OCI-LY7 (cell line): ENCODE results near the gene UBE2N. TPM values are rescaled to one million over a fixed set of nuclear protein-coding genes. Genes with fewer than 3 reads are reported as not detected.

ENCODE experiments used
- BruUV-seq: library from RNA; stranded (reverse); fragments of 400-500 nt; replicated peaks from 2 replicates; lab custom pipeline; 2021; lab: Mats Ljungman, UMichigan
- CTCF ChIA-PET: fragments of 300-600 bp; sonication (Branson Sonifier 250); formaldehyde crosslinking; loops from one replicate; lab custom pipeline; 2022; ENCODE audit warnings: antibody characterized with exemption; ENCODE audit not compliant: unreplicated experiment; lab: Charles Lee
- POLR2A ChIA-PET: fragments of 300-600 bp; sonication (Branson Sonifier 250); formaldehyde crosslinking; loops from one replicate; lab custom pipeline; 2022; ENCODE audit warnings: antibody characterized with exemption; lab: Charles Lee
- DNase-seq: peaks from one replicate; pipeline ENCODE4 v3.0.0-alpha.2; 2015; ENCODE audit warnings: low spot score
- H2AFZ ChIP-seq: fragments of 200-600 bp; sonication (generic), shearing (Covaris generic); 2 replicates; pipeline ENCODE4 v1.6.1; 2014; ENCODE audit warnings: mild to moderate bottlenecking, antibody characterized with exemption, low read length, moderate library complexity
- H3K27ac ChIP-seq: fragments of 200-600 bp; sonication (generic); 2 replicates; pipeline ENCODE4 v1.5.1; 2014; ENCODE audit warnings: mixed run types, low read depth, mild to moderate bottlenecking, moderate library complexity, low read length, inconsistent platforms; ENCODE audit not compliant: poor library complexity, severe bottlenecking
- H3K36me3 ChIP-seq: fragments of 200-600 bp; sonication (generic); 2 replicates; pipeline ENCODE4 v1.6.1; 2014; ENCODE audit warnings: mild to moderate bottlenecking, antibody characterized with exemption, low read length, moderate library complexity, mixed read lengths; ENCODE audit not compliant: insufficient read depth
- H3K4me1 ChIP-seq: fragments of 200-600 bp; sonication (generic); 2 replicates; pipeline ENCODE4 v1.5.1; 2014; ENCODE audit warnings: mild to moderate bottlenecking, low read length; ENCODE audit not compliant: insufficient read depth, poor library complexity, severe bottlenecking
- H3K4me2 ChIP-seq: fragments of 200-600 bp; sonication (generic); 2 replicates; pipeline ENCODE4 v1.6.1; 2014; ENCODE audit warnings: mild to moderate bottlenecking, low read length
- H3K4me3 ChIP-seq: fragments of 200-600 bp; sonication (generic); 2 replicates; pipeline ENCODE4 v1.5.1; 2014; ENCODE audit warnings: mild to moderate bottlenecking, low read depth, low read length; ENCODE audit not compliant: poor library complexity, severe bottlenecking
- H3K79me2 ChIP-seq: fragments of 200-600 bp; sonication (generic); 2 replicates; pipeline ENCODE4 v1.6.1; 2016; ENCODE audit warnings: low read depth, mild to moderate bottlenecking, low read length, moderate library complexity, mixed read lengths; ENCODE audit not compliant: insufficient read depth
- H3K9me2 ChIP-seq: fragments of 200-600 bp; sonication (generic); 2 replicates; pipeline ENCODE4 v1.6.1; 2016; ENCODE audit warnings: mild to moderate bottlenecking, low read length, mixed read lengths; ENCODE audit not compliant: insufficient read depth
- H3K9me3 ChIP-seq: fragments of 200-600 bp; sonication (generic); 2 replicates; pipeline ENCODE4 v1.6.1; 2014; ENCODE audit warnings: mild to moderate bottlenecking, mixed run types, low read length, mixed read lengths
- H4K20me1 ChIP-seq: fragments of 200-600 bp; sonication (generic); 2 replicates; pipeline ENCODE4 v1.6.1; 2014; ENCODE audit warnings: mild to moderate bottlenecking, antibody characterized with exemption, low read length, moderate library complexity, mixed read lengths; ENCODE audit not compliant: insufficient read depth
- CTCF ChIP-seq: fragments of 200-600 bp; sonication (generic); conservative IDR thresholded peaks from 2 replicates; pipeline ENCODE4 v1.5.1; 2014; ENCODE audit warnings: mild to moderate bottlenecking, antibody characterized with exemption, low read length, moderate library complexity, mixed read lengths
- EZH2phosphoT487 ChIP-seq: fragments of 200-600 bp; sonication (generic); IDR thresholded peaks from 2 replicates; pipeline ENCODE4 v1.6.1; 2018; ENCODE audit warnings: low read depth, borderline replicate concordance, mild to moderate bottlenecking, mixed run types, antibody characterized with exemption, low read length, moderate library complexity, mixed read lengths
- intact Hi-C: fragments of 100-400 bp; cut with micrococcal nuclease; formaldehyde crosslinking; loops from one replicate; pipeline ENCODE4 v1.10.0; 2022; ENCODE audit not compliant: unreplicated experiment
- total RNA-seq, 2 experiments: library from RNA; depleted of rRNA in 1 of 2; stranded (reverse); fragments of >200 nt in 1 of 2; shearing (Covaris generic) in 1 of 2; gene quantifications; 2 replicates each; pipeline ENCODE4 v1.2.3, GENCODE V29; 2014 to 2022

Gene UBE2N
- total RNA-seq, 2 experiments from 2014 or later, result 153 to 214 TPM

GRCh38 chr12:93419388-93420034, 22.2 kb downstream of the UBE2N start:
- no TSS peak for BruUV-seq
- DNase-seq, result peak; percentile 70
- ChIA-PET POLR2A (interaction anchor here (0.5 to 2.8 kb wide), 10 partner anchors 9 to 742 kb away, joined by 3 to 15 read pairs (median 4); no protein-coding TSS in a partner anchor), CTCF (interaction anchor here (0.8 to 1.0 kb wide), 3 partner anchors 10 to 19 kb away, joined by 3 to 5 read pairs (median 3); no protein-coding TSS in a partner anchor)
- Histone ChIP-seq H3K9me3 (no peaks in the 10 kb centered on the region), H4K20me1 (peaks cover 84% of the 10 kb centered on the region), H3K79me2 (peaks cover 100% of the 10 kb centered on the region), H3K4me1 (peaks cover 85% of the 10 kb centered on the region), H3K36me3 (peaks cover 27% of the 10 kb centered on the region), H3K4me3 (no peak overlapping the region), H2AFZ (no peak overlapping the region), H3K4me2 (peak overlapping the region; percentile 8), H3K27ac (no peak overlapping the region), H3K9me2 (no peaks in the 10 kb centered on the region)
- TF ChIP-seq CTCF (peak; percentile 85), EZH2phosphoT487 (no peak)
- intact Hi-C loops, result loop anchor here (1.0 to 10.0 kb wide), 2 partner anchors 432 to 685 kb away; no protein-coding TSS in a partner anchor

- H4K20me1 ChIP-seq, result peaks cover 78% of the 10 kb centered on the region
- H2AFZ ChIP-seq, result no peak overlapping the region
- no peak overlapping the region for H3K4me3 ChIP-seq
- intact Hi-C loops, result loop anchor here (10.0 kb wide), 1 partner anchor 687 kb away; no protein-coding TSS in a partner anchor
- H3K9me3 ChIP-seq, result no peaks in the 10 kb centered on the region
- peaks cover 100% of the 10 kb centered on the region for H3K79me2 ChIP-seq
- H3K27ac ChIP-seq, result no peak overlapping the region
- H3K4me1 ChIP-seq, result peaks cover 70% of the 10 kb centered on the region
- H3K9me2 ChIP-seq, result no peaks in the 10 kb centered on the region
- no TSS peak for BruUV-seq
- POLR2A ChIA-PET, result interaction anchor here (1.4 kb wide), 1 partner anchor 13 kb away, joined by 4 read pairs; no protein-coding TSS in a partner anchor
- no peak overlapping the region for H3K4me2 ChIP-seq
- no peak for DNase-seq
- CTCF ChIA-PET, result no interaction called here
- no peak for TF ChIP-seq EZH2phosphoT487
- no peak for TF ChIP-seq CTCF
- H3K36me3 ChIP-seq, result peaks cover 33% of the 10 kb centered on the region
These were observed 23.7 kb downstream of the UBE2N start for GRCh38 chr12:93417967-93418480.
